IPS-15b (cell line): Measurements from ENCODE around the gene PTPN4.

Experiments used
- H3K27me3 ChIP-seq: one replicate; pipeline ENCODE4 v1.6.1; 2013; ENCODE audit warnings: low read length; ENCODE audit not compliant: control insufficient read depth, insufficient read depth
- H3K36me3 ChIP-seq: one replicate; pipeline ENCODE4 v1.6.1; 2013; ENCODE audit warnings: low read length; ENCODE audit not compliant: control insufficient read depth, insufficient read depth
- H3K4me1 ChIP-seq: one replicate; pipeline ENCODE4 v1.6.1; 2013; ENCODE audit warnings: mild to moderate bottlenecking, low read length; ENCODE audit not compliant: control insufficient read depth, insufficient read depth
- H3K4me3 ChIP-seq: one replicate; pipeline ENCODE4 v1.5.1; 2013; ENCODE audit warnings: low read depth, low read length
- H3K9ac ChIP-seq: one replicate; pipeline ENCODE4 v1.6.1; 2013; ENCODE audit warnings: low read depth, mild to moderate bottlenecking, low read length
- H3K9me3 ChIP-seq: one replicate; pipeline ENCODE4 v1.6.1; 2013; ENCODE audit warnings: mild to moderate bottlenecking, low read length; ENCODE audit not compliant: control insufficient read depth, insufficient read depth

The PTPN4 gene

DNA sequence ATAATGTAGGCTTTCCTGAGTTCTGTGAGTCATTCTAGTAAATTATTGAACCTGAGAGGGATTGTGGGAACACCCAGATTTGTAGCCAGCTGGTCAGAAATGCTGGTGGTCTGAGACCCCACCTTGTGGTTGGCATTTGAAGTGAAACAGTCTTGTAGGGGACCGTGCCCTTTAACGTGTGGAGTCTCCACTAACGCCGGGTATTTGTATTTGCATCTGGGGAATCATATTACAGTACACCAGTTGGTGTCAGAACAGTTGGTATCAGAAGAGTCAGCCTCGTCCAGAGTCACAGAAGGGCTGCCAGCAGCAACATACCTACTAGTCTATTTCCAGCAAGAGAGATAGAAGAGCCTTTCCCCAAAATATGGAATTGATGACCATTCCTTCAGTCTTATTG, 38.3 kb upstream of the PTPN4 start:
- Histone ChIP-seq H3K9ac (no peak overlapping the region), H3K4me3 (no peak overlapping the region), H3K36me3 (no peaks in the 10 kb centered on the region), H3K27me3 (no peaks in the 10 kb centered on the region), H3K4me1 (no peaks in the 10 kb centered on the region), H3K9me3 (no peaks in the 10 kb centered on the region)

DNA sequence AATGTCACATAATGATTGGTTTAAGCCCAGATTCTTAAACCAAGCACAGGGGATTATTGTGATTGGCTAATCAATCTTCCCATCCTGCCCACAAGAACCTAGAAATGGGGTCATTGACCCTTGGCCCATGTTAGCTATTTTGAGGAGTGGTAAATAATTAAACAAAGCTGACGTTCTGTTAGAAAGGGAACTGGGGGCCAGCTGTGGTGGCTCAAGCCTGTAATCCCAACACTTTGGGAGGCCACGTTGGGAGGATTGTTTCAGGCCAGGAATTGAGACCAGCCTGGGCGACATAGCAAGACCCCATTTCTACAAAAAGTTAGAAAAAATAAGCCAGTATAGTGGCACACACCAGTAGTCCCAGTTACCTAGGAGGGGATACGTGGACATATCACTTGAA, 37.8 kb upstream of the PTPN4 start:
- Histone ChIP-seq H3K4me1 (no peaks in the 10 kb centered on the region), H3K36me3 (no peaks in the 10 kb centered on the region), H3K4me3 (no peak overlapping the region), H3K9ac (no peak overlapping the region), H3K27me3 (no peaks in the 10 kb centered on the region), H3K9me3 (no peaks in the 10 kb centered on the region)

DNA sequence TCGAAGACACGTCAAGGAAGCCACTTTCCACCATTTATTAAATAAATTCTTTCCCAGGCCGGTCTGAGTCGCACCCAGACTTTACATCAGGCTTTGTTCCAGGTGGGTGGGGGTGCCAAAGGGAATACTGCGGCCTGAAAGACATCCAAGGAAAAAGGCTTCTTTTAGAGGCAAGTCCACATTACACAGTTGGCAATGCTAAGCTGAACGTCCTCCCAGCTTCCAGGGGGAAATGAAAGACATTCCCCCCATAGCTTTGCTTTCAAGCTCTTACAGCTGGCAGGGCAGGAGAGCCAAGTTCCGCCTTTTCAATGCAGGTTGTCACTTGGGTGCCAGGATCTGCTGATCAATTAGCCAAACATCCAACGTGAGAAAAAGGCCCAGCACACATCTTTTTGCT, 36.5 kb upstream of the PTPN4 start:
- H3K9ac ChIP-seq, result no peak overlapping the region
- no peaks in the 10 kb centered on the region for H3K4me1 ChIP-seq
- H3K9me3 ChIP-seq, result no peaks in the 10 kb centered on the region
- H3K27me3 ChIP-seq, result no peaks in the 10 kb centered on the region
- H3K36me3 ChIP-seq, result no peaks in the 10 kb centered on the region
- no peak overlapping the region for H3K4me3 ChIP-seq

DNA sequence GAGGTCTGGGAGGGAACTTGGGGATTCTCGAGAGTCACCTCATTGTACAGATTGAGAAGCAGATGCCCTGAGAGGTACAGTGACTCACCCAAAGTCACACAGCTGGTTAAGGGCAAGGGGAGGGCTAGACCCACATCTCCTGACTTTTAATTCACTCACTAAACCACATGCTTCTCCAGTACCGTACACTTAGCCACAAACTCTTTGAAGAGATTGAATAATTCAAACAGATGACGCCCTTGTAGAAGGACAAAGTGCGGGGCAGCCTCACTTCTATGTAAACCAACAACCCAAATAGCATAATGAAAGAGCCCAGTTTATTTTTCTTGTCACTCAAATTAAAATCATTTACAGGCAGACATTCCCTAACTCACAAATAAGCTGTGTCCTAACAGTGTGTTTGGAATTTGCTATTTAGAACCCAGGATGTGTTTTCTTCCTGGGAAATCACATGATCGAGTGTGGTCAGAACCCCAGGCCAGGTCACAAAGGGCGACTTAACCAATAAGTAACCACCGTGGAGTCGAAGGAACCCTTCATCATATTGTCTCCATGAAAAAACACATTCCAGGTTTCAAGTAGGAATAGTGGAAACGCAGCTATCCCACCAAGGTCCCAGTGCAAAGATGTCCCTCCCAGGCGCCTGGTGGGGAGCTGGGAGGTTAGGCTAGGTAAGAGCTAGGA, 35.8 kb upstream of the PTPN4 start:
- Histone ChIP-seq H3K27me3 (no peaks in the 10 kb centered on the region), H3K4me1 (no peaks in the 10 kb centered on the region), H3K9me3 (no peaks in the 10 kb centered on the region), H3K9ac (no peak overlapping the region), H3K36me3 (no peaks in the 10 kb centered on the region), H3K4me3 (no peak overlapping the region)

DNA sequence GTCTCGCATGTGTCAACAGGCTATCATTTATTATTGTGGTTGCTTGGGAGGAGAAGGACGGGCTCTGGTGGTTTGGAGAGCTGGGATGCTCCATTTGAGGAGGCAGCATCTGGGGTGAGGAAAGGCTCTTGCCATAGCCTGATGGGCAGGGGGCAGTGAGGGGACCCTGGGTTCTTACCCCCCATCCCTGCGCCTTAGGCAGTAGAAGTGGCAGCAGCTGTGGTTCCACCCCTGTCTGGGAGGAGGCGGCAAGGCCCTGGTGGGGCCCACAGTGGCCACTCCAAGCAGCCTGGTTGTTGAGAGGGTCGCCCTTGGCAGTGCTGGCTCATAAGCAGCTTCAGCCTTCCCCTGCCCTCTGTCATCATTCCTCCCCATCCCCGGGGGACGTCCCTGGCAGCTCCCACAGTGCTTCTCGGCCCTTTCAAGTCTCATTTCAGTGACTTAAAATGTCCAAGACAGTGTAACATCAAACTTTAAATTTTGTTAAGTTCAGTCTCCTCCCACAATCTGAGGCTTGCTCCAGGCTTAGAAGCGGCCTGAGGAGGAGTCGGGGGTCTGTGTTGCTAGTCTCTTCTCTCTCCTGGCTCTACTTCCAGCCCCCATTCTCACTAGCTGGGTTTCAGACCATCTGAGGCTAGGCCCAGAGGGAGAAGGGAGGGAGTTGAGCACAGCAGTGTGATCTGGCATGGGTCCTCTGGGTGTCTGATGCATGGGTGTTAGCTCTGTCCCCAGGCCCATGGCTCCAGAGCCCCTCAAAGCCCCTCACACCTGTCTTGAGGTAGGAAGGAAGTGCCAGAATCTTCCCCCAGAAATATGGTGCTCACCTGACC, 34.9 kb upstream of the PTPN4 start:
- no peaks in the 10 kb centered on the region for H3K27me3 ChIP-seq
- no peak overlapping the region for H3K4me3 ChIP-seq
- H3K4me1 ChIP-seq, result no peaks in the 10 kb centered on the region
- no peaks in the 10 kb centered on the region for H3K36me3 ChIP-seq
- no peaks in the 10 kb centered on the region for H3K9me3 ChIP-seq
- H3K9ac ChIP-seq, result no peak overlapping the region

DNA sequence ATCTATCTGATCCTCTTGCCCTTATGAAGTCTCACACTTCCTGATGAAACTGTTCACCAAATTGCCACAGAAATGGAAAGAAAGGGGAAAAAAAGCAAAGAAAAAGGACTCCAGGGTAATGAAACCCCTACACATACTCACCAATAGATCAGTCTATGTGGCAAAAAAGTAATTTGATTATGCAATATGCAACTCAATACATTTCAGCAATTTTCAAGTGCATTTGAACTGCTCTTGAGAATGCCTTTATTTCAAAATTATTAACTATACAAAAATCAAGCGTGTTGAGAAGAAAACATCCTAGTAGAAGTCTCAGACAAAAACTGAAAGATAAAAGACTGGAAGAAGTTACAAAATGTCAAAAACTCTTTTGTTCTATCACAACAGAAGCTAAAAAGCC, 32.2 kb upstream of the PTPN4 start:
- H3K9me3 ChIP-seq, result no peaks in the 10 kb centered on the region
- H3K4me1 ChIP-seq, result peaks cover 2% of the 10 kb centered on the region
- no peak overlapping the region for H3K9ac ChIP-seq
- no peak overlapping the region for H3K4me3 ChIP-seq
- no peaks in the 10 kb centered on the region for H3K27me3 ChIP-seq
- no peaks in the 10 kb centered on the region for H3K36me3 ChIP-seq

DNA sequence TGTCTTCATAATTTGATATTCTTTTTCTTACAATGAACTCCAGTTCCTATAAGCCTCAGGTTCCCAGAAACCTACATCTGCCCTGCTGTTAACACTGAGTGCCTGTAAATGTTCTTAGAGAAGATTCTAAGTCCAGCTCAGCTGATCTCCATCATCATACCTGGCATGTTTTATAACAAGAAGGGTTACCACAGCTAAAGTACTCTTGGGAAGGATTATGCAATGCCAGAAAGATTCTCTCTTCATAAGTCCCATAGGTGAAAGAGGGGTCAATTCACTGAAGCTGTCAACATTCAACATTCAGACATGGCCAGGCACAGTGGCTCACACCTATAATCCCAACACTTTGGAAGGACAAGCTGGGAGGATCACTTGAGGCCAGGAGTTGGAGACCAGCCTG, 31.3 kb upstream of the PTPN4 start:
- no peaks in the 10 kb centered on the region for H3K9me3 ChIP-seq
- no peak overlapping the region for H3K4me3 ChIP-seq
- no peaks in the 10 kb centered on the region for H3K36me3 ChIP-seq
- H3K9ac ChIP-seq, result no peak overlapping the region
- no peaks in the 10 kb centered on the region for H3K27me3 ChIP-seq
- peaks cover 2% of the 10 kb centered on the region for H3K4me1 ChIP-seq

DNA sequence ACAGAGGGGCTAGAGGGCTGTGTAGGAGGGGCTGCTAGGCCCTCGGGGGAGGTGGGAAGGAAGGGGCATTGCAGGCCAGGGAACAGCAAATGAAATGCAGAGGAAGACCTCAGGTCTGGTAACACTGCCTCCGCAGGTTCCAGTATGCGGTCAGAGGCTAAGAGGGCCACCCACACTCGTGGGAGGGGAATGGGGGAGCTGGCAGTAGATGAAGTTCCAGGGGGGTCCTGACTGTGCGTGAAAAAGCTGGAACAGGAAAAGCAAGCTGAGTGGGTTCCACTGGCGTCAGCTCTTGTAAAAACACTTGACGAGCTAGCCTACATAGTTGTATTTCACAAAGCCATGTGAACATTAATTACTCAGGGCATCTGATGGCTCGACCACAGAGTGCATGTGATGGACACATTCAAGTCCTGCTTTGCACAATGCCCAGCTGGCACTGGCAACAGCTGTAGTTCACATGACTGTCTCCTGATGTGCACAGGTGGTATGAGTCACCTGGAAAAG, 29.0 kb upstream of the PTPN4 start:
- Histone ChIP-seq H3K36me3 (no peaks in the 10 kb centered on the region), H3K4me3 (no peak overlapping the region), H3K9ac (no peak overlapping the region), H3K4me1 (peaks cover 2% of the 10 kb centered on the region), H3K27me3 (no peaks in the 10 kb centered on the region), H3K9me3 (no peaks in the 10 kb centered on the region)

DNA sequence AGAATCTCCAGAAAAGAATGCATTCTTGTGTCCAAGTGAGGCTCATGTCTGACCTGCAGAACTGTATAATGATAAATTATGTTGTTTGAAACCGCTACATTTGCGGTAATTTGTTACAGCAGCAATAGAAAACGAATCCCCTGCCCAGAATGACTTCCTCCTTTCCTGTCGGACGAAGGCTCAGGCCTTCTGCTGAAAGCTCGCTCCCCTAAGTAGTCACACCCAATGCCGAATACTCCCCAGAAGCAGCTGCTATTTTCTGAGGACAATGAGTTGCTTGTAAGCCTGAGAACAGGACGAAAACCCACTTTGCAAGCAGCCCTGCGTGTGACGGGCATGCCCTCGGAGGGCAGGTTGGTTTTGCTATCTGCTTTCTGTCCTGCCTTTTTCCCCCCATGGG, 27.7 kb upstream of the PTPN4 start:
- H3K4me1 ChIP-seq, result peaks cover 2% of the 10 kb centered on the region
- H3K9ac ChIP-seq, result no peak overlapping the region
- H3K9me3 ChIP-seq, result no peaks in the 10 kb centered on the region
- no peaks in the 10 kb centered on the region for H3K36me3 ChIP-seq
- H3K4me3 ChIP-seq, result no peak overlapping the region
- no peaks in the 10 kb centered on the region for H3K27me3 ChIP-seq

DNA sequence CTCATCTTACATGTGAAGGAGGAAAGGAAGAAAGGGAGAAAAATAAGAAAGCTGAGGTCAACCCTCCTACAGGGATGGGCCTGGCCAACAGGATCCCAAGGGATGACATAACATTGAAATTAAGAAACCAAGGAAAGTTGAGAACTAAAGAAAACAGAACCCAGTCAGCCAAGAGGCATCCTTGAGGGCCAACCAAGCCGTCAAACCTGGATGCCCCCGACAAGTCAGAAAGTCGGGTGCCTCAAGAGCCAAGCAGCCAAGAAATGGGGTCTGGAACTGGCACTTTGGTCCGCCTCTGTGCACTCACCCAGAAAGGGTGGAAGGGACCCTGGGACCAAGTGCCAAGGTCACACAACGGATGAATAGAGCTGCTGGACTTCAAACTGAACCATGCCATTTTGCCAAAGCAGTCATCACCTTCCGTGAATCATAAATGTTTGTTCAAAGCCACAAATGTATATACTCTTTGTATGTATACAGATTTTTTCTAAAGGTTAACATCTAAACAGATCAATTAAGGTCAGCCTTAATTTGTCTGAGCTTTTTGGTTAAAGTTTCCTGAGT, 27.0 kb upstream of the PTPN4 start:
- Histone ChIP-seq H3K9ac (no peak overlapping the region), H3K27me3 (no peaks in the 10 kb centered on the region), H3K36me3 (no peaks in the 10 kb centered on the region), H3K4me1 (peaks cover 2% of the 10 kb centered on the region), H3K9me3 (no peaks in the 10 kb centered on the region), H3K4me3 (no peak overlapping the region)

DNA sequence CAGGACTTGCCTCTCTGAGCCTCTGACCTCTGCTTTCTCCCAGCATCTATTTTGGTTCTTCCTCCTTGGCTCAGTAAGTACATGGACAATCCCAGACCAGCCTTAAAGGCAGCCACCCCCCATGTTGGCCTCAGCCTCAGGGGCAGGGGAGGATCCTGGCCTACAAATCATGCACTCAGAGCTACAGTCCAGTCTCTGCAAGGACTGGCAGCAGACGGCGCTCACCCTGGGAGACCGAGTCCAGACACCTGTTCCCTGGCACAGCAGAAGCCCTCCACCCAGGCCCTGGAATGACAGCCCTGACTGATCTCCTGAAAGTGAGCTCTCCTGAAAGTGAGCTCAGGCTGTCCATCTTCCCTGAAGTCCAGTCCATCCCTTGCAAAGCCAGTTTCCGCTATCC, 25.7 kb upstream of the PTPN4 start:
- peaks cover 2% of the 10 kb centered on the region for H3K4me1 ChIP-seq
- no peaks in the 10 kb centered on the region for H3K27me3 ChIP-seq
- no peaks in the 10 kb centered on the region for H3K36me3 ChIP-seq
- H3K9me3 ChIP-seq, result no peaks in the 10 kb centered on the region
- H3K4me3 ChIP-seq, result no peak overlapping the region
- H3K9ac ChIP-seq, result no peak overlapping the region

DNA sequence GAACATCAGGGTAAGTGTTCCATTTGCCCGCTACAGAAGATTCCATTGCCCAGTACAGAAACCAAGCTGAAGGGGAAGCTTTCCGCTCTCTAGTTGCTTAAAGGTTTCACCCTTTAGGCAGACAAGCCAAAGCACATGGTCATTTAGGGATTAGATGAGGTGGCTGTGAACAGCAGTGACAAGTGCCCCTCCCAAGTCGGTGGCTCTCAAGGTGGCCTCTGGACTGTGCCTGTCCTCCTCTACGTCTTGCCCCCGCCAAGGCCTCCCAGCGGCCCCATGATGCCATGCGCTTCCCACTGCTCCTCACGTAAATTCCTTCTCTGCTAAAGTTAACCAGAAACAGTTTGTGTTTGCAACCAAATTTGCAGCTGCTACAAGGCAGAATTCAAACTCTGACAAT, 24.2 kb upstream of the PTPN4 start:
- no peaks in the 10 kb centered on the region for H3K27me3 ChIP-seq
- peaks cover 1% of the 10 kb centered on the region for H3K4me1 ChIP-seq
- no peaks in the 10 kb centered on the region for H3K9me3 ChIP-seq
- H3K4me3 ChIP-seq, result no peak overlapping the region
- no peak overlapping the region for H3K9ac ChIP-seq
- no peaks in the 10 kb centered on the region for H3K36me3 ChIP-seq
